ENCODE results near the gene A3GALT2. TPM values are rescaled to one million over a fixed set of nuclear protein-coding genes. Genes with fewer than 3 reads are reported as not detected.

A3GALT2 gene
- under 1 TPM in 1 of 4 donors, not detected in 3; 0.17 TPM for polyA plus RNA-seq (ENCODE audit: insufficient read length in 4 of 4)

DNA sequence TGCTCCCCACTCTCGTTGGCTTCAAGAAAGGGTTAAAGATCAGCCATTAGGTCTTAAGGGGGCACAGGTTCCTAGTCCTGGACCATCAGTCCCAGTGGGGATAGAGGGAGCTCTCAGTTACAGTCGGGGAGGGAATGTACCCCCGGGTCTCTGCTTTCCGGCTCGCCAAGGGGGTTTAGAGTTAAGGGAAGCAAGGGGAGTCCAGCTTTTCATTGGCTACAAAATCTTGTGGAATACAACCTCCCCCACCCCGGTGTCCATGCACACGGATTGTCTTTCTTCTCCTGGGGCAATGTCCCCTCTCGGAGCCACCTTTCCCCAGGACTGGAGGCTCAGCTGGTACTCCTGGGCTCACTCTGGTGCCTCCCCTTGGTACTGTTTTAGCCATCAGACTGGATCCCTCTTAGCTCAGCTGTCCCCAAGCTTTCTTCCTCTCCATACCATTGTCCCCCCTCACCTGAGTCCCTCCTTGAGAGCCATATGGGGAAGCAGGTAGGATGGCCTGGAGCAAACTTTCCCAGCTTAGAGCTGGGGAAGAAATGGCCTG, at the start of gene A3GALT2:
Gene A3GALT2, minus strand, starts transcription at position 480 of the 547 bp plus-strand sequence. Its CDS starts 0 bp downstream, at position 480.
- DNase-seq (ENCODE audit: low read depth in 4 of 4, low spot score in 3 of 4), result no peak

DNA sequence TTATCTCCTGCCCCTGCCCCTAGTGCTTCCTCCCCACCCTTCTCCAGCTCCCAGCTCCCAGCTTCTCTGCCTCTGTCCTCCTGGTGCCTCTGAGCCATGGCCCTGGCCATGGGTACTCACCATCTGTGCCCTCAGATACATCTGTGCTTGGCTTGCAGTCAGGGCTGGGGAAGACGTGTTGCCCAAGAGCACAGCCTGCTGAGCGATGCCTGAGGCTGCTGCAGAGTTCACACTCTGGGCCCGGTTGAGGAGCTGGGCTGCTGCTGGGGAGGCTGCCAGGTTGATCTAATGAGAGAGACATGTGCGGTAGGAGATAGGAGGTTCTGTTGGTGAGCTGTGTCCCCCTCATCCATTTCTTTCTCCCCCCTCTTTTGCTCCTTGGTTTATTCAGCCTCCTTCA, 49.4 kb upstream of the A3GALT2 start:
- no peak for DNase-seq (ENCODE audit: low read depth in 4 of 4, low spot score in 3 of 4)

DNA sequence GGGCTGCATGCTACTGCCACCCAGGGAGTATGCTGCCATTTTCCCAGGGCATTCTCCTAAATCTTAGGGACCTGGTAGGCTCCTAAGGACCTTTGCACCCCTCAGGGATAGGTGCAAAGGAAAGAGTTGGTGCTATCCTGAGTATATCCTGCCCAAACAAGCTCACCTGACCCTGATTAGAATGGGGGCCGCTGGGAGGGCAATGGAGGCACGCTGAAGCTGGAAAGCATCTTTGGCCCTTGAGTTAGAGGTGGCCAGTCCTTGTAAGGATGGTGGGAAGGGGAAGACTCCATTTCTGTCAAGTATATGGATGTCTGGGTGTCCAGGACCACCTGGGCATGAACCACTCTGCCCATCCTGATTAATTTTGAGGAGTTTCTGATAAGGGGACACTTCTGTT, 48.9 kb upstream of the A3GALT2 start:
- DNase-seq (ENCODE audit: low read depth in 4 of 4, low spot score in 3 of 4), result no peak

DNA sequence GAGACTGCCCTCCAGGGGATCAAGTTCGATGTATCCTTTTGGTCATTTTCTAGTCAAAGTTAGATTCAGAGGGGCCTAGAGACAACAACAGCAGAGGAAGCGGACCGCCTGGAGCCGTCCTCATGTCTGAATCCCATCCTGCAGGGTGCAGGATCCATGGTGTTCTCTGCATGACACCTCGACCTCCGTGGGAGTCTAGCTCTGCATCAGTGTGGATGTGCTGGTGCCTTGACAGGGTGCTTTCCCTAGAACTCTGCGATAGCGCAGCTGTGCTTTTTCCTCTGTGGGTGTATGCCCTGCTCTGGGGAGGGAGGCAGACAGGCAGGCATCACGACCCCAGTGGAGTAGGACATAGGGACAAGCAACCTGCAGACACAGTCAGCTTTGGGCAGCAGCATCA, 48.2 kb upstream of the A3GALT2 start:
- no peak for DNase-seq (ENCODE audit: low read depth in 4 of 4, low spot score in 3 of 4)

DNA sequence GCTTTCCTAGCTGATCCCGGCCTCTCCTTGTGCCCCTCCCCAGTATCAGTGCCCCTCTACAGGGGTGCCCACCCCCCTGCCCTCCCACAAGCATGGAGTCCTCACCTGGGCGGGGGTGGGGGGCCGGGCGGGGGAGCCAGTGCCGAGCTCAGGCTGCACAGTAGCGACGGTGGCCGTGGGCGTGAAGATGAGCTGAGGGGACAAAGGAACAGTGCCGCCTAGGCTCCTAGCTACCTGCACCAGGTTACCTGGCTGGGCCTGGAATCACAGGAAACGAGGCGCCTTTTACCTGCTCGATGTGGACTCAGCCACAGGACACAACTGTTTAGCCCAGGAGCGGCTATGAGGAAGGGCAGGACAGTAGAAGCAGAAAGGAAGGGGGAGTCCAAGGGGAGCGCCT, 47.5 kb upstream of the A3GALT2 start:
- DNase-seq (ENCODE audit: low read depth in 4 of 4, low spot score in 3 of 4), result no peak

DNA sequence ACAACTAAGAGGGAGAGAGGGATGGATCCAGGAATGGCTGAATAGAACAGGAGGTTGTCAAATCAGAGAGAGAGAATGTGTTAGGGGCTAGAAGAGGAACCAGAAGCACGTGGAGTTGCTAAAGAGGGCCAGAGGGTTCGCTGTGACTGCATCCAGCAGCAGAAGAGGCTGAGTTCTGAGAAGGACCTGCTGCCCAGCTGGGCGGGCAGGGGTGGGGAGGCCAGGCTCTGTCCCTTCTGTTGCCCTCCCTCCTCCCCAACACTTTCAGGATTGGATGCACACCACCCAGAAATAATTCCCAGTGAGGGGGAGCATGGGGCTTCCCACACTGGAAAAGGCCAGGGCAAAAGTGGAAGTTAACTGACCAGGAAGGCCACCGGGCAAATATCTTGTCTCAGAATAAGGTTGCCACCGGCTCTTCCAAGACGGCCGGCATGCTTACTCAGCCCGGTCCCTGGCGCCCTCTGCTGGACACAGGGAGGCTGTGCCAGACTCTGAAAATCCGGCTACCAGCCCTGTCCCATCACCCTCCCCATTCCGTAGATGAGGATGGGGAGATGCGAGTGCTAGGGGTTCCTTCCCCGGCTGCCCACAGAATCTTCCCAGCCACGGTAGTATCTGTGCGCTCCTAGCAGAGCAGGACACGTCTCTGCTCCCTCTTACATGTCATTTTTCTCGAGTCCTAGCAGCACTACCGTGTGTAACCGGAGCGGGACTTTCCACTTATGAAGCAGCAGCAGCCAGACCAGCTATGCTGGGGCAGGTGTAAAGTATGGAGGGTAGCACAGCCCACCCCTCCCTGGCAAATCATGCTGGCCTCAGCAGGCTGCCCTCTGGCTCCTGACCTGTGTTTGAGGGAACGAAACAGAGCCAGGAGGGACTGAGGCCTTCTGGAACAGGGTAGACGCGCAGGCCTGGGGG, 46.8 kb upstream of the A3GALT2 start:
- DNase-seq (ENCODE audit: low read depth in 4 of 4, low spot score in 3 of 4), result no peak

DNA sequence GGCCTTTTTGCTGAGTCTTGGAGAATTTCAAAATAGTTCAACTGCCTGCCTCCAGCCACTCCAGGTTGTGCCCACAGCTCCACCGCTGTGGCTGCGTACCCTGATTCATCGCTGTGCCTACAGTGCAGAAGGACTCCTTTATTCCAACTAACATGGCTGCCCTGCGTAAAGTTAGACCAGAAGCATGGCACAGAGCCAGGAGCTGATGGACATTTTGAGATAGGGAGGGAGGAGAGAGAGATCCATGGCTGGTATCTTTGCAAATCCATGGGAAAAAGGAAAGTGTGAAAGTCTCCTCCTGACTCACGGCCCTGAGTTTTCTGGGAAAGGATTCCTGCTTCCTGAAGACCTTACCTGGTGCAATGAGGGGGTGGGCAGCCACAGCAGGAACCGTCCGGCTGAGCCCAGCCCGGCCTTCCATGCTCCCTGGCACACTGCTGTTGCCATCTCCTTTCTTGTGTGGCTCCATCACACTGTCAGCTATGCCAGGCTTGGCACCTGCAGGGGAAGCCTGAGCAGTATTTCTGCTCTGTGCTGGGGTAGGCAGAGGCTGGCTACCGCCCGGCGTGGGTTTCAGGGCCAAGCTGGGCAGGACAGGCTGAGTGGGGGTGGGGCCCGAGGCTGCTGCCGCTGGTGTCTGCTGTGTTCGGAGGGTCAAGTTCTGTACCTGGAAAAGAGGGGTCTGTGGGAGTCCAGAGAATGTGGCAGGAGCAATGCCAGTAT, 46.0 kb upstream of the A3GALT2 start:
- DNase-seq (ENCODE audit: low read depth in 4 of 4, low spot score in 3 of 4), result no peak

DNA sequence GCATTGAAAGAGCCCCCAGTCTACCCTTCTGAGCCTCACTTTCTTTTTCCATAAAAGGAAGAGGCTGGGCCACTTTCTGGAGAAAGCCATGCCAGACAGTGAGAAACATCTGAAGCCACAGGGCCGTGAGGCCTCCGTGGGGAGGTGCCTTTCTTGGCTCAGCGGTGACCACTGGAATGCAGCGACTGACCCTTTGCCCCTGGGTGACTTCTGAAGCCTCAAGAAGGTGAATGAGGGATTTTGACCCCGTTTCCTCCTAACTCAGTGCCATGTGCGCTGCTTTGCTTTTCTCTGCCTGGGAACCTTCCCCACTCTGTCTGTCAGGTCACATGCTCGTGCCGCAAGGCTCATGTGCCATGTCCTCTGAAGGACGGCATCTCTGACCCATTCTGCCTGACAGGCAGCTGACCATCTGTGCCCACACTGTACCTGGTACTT, 44.7 kb upstream of the A3GALT2 start:
- DNase-seq (ENCODE audit: low read depth in 4 of 4, low spot score in 3 of 4), result no peak

DNA sequence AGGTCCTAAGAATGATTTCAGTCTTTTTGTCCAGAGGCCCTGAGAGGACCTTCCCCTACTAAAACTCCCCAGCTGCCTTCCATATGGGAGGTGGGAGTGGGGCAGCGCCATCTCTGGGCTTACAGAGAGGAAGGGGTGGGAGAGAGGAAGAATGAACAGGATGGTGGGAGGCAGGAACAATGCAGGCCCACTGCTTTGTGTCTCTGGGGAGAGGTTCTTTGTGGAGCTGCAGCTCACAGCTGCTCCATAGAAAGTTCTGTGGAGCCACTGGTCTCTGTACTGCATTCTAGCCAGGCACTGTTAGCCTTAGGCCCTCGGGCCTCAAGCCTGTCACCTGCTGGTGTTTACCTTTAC, 43.6 kb upstream of the A3GALT2 start:
- DNase-seq (ENCODE audit: low read depth in 4 of 4, low spot score in 3 of 4), result no peak

DNA sequence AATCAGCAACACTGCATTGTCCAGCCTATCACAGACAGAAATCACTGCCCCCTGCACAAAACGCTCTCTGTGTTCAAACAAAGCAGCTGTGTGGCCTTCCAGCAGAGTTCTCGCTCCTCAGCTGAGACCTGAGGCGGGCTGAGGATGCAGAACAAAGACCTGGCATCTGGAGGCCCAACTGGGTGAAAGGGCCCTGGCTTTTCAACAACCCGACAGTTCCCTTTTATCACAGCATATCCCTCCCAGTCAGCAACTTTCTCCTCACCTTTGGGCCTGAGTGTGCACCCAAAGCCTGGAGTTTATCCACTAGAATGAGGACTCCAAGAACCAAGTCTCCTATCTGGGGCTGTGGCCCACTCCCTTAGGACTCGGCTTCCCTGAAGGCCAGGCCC, 42.6 kb upstream of the A3GALT2 start:
- DNase-seq (ENCODE audit: low read depth in 4 of 4, low spot score in 3 of 4), result no peak

DNA sequence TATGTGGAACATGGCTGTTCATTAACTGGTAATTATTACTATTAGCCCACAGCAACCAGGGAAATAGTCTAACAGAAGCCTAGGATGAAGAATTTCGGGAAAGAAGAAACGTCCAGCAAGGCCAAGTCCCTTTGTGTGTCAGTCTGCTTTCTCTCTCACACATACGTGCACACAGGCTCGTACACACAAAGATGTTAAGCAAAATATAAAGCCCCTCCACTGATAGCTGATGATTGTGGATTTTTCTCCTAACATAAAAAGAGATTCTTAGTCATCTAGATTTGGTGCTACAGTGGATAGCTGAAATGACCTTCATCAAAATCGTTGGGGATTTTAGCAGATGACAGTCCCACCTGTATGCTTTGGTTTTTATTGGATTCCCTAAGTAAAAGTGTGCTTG, 42.1 kb upstream of the A3GALT2 start:
- no peak for DNase-seq (ENCODE audit: low read depth in 4 of 4, low spot score in 3 of 4)

DNA sequence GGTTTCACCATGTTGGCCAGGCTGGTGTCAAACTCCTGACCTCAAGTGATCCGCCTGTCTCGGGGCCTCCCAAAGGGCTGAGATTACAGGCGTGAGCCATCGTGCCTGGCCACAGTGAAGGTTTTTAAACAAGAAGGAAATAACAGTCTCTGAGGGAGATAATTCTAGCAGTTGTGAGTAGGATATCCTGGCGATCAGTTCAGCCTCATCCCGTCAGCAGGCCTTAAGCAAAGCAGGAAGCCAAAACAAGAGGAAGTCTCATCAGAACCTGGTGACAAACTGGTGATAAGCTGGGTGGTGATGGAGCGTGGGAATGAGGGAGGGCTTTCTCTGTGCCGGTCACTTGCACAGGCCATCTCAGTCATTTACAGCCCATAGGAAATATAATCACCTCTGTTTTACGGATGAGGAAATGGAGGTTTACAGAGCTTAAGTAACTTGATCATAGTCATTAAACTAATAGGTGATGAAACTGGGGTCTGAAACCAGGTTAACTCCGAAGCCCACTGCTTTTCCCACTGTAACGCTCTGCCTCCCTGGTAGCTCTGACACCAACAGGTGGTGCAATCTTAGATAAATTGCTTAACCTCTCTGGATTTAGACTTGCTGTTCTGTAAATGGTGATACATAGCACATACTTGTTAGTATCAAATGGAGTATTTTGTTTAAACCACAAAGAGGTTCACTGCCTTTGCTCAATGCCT, 40.8 kb upstream of the A3GALT2 start:
- DNase-seq (ENCODE audit: low read depth in 4 of 4, low spot score in 3 of 4), result no peak

DNA sequence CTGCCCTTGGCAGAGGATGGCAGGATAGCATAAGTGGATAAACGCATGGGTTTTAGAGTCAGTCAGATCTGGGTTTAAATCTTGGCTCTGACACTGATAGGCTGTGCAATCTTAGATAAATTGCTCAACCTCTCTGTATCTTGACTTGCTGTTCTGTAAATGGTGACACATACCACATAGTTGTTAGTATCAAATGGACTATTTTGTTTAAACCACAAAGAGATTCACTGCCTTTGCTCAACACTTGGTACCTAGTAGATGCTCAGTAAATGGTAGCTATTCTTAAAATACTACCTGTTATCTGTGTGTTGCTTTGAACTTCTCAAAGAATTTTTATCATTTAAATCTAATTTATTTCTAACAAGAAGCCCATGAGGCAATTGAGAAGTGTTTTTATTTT, 39.5 kb upstream of the A3GALT2 start:
- DNase-seq (ENCODE audit: low read depth in 4 of 4, low spot score in 3 of 4), result no peak

DNA sequence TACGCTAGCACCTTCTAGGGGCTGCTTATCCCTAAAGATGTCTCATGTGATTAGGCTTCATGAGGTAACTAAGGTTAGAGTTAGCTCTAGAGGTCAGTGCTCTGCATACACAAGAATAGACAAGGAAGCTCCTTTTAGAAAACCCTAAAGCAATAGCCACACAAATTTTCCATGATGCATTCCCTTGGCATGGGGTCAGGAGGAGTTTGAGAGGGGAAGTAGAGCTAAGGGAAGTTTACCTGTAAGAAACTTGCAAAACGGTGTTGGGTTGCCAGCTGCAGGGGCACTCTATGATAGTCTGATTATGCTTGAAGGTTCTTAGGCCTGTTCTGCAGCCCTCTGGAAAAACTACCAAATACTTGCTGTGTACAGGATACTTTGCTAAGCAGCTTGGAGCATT, 39.0 kb upstream of the A3GALT2 start:
- DNase-seq (ENCODE audit: low read depth in 4 of 4, low spot score in 3 of 4), result no peak

DNA sequence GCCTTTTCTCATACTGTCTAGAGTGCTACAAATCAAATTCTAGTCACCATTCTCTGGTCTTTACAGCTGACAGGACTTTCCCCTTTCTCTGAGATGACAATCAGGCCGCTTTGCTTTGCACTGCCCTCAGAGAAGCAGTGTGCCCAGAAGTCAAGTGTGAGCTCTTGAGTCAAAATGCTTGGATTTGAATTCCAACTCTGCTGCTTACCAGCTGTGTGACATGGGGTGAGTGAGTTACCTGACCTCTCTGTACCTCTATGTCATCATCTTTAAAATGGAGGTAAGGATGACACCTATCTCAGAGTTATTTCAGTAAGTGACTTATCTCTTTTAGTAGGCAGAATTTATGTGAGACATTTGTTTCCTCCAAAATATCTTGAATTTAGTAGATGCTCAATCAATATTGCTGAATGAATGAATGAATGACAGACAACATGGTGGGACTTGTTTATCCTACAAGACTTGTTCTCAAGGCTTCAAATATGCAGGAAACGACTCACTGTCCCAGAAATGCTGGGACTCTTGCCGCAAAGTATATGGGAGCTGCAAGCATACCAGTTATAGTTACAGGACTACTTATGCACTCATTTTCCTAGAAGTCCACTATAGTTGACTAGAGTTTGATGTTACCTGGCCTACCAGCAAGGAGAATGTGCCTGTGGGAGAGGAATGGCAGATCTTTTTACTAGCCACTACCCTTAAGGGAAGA, 38.1 kb upstream of the A3GALT2 start:
- DNase-seq (ENCODE audit: low read depth in 4 of 4, low spot score in 3 of 4), result no peak

DNA sequence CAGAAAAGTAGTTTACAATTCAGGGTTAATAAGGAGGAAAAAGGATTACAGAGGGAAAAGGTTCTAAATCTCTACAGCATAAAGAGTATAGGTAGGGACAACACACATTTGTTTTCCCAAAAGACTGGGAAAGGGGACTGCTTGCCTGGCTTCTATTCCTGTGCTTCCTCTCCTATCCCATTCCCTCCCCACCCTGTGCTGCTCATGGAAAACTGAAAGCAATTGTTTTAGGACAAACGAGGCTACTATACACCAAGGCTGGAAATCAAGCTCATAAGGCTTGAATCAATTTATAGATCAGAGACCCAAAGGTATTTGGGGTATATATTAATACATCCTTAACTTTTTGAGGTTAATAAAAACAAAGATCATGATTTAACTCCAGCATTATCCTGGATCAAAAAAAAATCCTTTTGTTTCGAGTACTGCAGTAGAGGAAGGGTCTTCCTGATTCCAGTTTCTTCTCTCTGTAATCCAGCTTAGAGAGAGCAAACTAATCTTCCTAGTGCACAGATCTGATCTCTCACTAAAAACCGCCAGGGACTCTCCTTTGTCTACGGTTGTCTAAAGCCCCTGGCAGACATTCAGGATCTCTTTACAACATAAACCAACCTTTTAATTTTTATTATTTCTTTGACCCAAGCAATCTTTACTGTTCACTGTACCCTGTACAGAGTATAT, 37.4 kb upstream of the A3GALT2 start:
- DNase-seq (ENCODE audit: low read depth in 4 of 4, low spot score in 3 of 4), result no peak

DNA sequence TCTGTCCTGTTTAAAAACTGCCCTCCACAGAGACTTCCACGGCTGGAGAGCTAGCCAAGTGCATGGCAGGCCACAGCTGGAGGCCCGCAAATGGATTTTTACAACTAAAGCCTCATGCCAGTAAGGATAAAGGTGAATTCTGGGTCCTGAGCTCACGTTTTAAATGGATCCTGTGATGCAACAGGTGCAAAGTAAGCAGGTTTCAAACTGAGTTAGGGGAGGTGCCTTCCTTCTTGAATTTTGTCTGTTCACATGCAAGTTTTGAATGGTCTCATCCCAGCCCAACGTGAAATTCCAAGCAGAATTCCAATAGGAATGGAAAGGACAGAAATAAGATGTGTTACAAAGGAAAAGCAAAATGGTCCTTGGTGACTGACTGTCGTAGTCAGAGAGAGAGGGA, 36.2 kb upstream of the A3GALT2 start:
- DNase-seq (ENCODE audit: low read depth in 4 of 4, low spot score in 3 of 4), result no peak

DNA sequence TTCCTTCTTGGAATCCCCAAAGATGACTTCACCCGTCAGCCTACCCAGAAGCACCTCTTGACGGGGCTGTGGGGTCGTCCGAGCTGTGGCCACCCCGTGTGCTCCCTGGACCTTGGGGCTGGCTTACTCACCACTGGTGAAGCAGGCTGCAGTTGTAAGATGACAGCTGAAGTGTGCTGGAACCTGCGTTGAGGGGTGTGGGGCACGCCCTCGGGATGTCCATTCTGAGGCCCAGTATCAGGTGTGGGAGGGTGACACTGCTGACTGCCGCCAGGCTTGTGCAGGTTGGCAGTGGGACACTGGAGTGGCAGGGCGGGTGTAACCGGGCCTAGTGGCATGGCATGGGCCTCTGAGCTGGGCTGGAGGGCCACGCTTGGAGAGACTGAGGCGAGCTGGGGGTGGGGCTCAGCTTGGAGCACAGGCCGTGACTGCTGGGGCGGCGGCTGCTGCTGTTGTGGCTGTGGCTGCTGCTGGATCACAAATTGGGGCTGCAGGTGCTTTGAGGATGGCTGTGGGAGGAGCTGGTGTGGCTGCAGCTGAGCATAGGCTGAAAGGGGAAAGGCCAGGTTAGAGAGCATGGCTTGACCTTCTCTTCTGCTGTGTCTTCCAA, 33.9 kb upstream of the A3GALT2 start:
- DNase-seq (ENCODE audit: low read depth in 4 of 4, low spot score in 3 of 4), result no peak

DNA sequence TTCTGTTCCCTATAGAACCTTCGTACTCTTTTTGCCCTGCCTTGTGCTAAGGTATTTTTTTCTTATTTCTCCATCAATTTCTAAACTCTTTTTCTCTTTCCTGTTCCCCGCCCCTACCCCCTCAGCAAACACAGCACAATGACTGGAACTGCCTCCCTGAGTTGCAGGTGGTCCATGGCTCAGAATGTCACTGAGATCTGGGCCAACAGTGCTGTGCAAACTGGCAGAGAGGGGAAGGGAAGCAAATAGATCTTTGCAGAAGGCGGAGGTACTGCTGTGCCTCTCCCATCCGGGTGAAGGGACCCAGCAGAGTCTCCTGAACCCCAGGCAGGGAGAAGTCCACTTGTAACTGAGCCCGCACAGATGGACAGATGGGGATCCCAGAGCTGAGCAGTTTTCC, 32.6 kb upstream of the A3GALT2 start:
- no peak for DNase-seq (ENCODE audit: low read depth in 4 of 4, low spot score in 3 of 4)

Data from right renal pelvis (tissue), 4 donors.